Esophagus muscularis mucosa (tissue), 3 donors: Measurements from ENCODE around the gene CLASP1.

ENCODE experiments used
- POLR2A ChIP-seq: fragments of 450-650 bp; IDR thresholded peaks from one replicate; pipeline ENCODE4 v1.6.1; 2017; ENCODE audit warnings: antibody characterized with exemption, moderate library complexity, mild to moderate bottlenecking, low read depth
- TF ChIP-seq, protein P1 (sequence below), 3 experiments: fragments of 200-600 bp in 2 of 3; fragments of 450-650 bp in 1 of 3; sonication (generic) in 2 of 3; IDR thresholded peaks; one replicate each; pipeline ENCODE4 v1.5.1; 2017 to 2019; ENCODE audit warnings: antibody characterized with exemption in 3 of 3, mild to moderate bottlenecking in 2 of 3, moderate library complexity in 1 of 3

DNA sequence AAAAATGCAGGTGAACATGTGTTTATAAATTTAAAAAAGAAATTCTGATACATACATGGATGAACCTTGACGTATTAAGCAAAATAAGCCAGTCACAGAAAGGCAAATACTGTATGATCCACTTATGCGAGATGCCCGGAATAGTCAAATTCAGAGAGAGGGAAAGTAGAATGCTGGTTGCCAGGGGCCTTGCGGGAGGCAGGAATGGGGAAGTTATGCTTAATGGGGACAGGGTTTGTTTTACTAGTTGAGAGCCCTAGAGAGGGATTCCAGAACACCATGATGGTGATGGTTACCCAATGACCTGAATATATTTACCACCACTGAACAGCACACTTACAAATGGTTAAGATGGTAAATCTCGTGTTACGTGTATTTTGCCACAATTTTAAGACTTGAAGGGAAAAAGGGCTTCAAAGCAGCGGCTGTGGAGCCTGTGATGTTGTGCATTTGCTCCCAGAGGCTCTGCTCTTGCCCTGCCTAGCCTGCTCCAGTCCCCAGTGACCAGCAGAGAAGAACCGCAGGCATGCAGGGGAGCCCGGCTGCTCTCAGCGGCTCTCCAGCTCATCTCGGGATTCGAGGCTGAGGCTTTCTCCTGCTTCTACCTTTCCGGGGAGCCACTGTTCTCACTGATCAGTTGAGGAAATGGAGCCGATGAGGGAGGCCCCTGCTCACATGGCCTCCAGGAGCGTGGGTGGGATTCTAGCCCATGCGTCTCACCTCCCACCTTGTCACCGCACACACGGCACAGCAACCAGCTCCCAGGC, 312.6 kb downstream of the CLASP1 start:
- no peak for TF ChIP-seq POLR2A
- TF ChIP-seq, protein P1, sequence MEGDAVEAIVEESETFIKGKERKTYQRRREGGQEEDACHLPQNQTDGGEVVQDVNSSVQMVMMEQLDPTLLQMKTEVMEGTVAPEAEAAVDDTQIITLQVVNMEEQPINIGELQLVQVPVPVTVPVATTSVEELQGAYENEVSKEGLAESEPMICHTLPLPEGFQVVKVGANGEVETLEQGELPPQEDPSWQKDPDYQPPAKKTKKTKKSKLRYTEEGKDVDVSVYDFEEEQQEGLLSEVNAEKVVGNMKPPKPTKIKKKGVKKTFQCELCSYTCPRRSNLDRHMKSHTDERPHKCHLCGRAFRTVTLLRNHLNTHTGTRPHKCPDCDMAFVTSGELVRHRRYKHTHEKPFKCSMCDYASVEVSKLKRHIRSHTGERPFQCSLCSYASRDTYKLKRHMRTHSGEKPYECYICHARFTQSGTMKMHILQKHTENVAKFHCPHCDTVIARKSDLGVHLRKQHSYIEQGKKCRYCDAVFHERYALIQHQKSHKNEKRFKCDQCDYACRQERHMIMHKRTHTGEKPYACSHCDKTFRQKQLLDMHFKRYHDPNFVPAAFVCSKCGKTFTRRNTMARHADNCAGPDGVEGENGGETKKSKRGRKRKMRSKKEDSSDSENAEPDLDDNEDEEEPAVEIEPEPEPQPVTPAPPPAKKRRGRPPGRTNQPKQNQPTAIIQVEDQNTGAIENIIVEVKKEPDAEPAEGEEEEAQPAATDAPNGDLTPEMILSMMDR (IDR thresholded peaks at IDR 0.05): no peak
